NCI-H69 (cell line): Measurements from ENCODE around the gene PKN3.
"Not testable (repeated sequence)": the region's sequence is repeated elsewhere in the genome, so short reads cannot be mapped to it uniquely, and the experiment has no call there.

ENCODE experiments used
- DNase-seq: peaks from one replicate; lab custom pipeline; 2025; lab: John Stamatoyannopoulos, UW

The PKN3 gene

DNA sequence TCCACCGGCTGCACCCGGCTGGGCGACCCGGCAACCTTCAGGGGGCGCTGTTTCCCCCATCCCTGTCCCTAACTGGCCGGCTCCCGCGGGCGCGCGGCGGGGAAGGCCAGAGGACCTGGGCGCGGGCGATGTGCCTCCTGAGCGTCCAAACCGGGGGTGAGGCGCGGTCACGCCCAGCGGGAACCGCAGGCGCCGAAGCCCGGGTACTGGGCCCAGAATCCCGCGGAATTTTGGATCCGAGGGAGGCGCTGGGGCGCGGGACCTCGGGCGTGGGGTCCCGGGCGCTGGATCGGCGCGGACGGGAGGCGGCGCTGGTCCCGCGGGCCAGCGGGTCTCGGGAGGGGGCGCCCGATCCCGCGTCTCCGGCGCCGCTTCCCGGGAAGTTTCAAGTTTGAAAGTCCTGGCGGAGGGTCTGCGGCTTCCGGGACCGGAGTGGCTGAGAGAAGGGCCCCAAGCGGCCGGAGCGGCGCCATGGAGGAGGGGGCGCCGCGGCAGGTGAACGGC is at the start of gene PKN3:
TSS of gene PKN3 (plus strand) at position 59 of the 504 bp plus-strand sequence. CDS start at position 472, 413 bp downstream.
- peak; percentile 92 for DNase-seq

DNA sequence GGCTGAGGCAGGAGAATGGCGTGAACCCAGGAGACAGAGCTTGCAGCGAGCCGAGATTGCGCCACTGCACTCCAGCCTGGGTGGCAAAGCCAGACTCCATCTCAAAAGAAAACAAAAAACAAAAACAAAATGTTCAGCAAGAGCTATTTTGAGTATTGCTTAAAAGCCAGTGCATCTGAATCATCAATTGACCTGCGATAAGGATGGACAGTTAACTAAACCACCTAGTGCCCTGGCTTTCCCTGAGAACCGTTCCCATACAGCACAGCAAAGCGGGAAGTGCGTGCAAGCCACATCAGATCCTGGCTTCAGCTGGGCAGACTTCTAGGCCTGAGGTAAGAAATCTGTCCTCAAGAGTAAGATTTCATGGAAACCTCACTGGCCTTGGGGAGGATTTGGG is 48.4 kb upstream of the PKN3 start:
- no peak for DNase-seq

DNA sequence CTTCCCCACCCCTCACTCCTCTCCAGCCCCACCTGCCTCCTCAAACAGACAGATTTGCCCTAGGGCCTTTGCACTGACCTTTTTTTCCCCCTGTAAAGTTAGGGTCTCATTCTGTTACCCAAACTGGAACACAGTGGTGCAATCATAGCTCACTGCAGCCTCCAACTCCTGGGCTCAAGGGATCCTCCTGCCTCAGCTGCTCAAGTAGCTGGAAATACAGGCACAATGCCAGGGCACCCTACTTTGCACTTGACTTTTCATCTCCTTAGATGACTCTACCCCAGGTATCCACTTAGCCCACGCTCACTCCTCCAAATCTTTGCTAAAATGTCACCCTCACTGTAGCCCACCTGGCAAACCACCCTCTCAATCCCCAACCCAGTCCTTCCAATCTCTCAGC is 47.8 kb upstream of the PKN3 start:
- no peak for DNase-seq

GRCh38 chr9:128656416-128657343 is 45.6 kb upstream of the PKN3 start, which contains the start of gene DYNC2I2:
Gene DYNC2I2 (minus strand): TSS chr9:128656847. CDS start chr9:128656726, 121 bp downstream.
- peak; percentile 98 for DNase-seq

DNA sequence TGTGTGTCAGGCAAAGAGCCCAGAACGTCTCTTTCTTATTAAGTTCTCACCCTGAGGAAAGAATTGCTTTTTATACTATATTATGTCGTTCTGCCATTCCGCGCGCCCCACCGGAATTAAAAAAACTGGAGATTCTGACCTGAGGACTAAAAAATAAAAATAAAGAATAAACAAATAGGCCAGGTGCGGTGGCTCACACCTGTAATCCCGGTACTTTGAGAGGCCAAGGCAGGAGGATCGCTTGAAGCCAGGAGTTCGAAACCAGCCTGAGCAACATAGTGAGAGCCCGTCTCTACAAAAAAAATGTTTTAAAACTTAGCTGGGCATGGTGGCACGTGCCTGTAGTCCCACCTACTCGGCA is 45.0 kb upstream of the PKN3 start:
- DNase-seq, result no peak

GRCh38 chr9:128657796-128658195 is 44.5 kb upstream of the PKN3 start:
- DNase-seq, result no peak

- not testable (repeated sequence) for DNase-seq
Observed at GRCh38 chr9:128666481-128666941, 35.8 kb upstream of the PKN3 start.

DNA sequence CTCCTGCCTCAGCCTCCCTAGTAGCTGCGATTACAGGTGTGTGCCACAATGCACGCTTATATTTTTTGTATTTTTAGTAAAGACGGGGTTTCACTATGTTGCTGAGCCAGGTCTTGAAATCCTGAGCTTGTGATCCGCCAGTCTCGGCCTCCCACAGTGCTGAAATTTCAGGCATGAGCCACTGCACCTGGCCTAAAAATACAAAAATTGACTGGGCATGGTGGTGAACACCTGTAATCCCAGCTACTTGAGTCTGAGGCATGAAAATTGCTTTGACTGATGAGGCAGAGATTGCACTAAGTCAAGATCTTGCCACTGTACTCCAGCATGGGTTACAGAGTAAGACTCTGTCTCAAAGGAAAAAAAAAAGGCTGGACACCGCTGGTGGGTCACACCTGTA is 32.5 kb upstream of the PKN3 start:
- no peak for DNase-seq

- DNase-seq, result no peak
Observed at GRCh38 chr9:128675382-128675781, 26.9 kb upstream of the PKN3 start.

- no peak for DNase-seq
Observed at GRCh38 chr9:128677794-128678193, 24.5 kb upstream of the PKN3 start.

DNA sequence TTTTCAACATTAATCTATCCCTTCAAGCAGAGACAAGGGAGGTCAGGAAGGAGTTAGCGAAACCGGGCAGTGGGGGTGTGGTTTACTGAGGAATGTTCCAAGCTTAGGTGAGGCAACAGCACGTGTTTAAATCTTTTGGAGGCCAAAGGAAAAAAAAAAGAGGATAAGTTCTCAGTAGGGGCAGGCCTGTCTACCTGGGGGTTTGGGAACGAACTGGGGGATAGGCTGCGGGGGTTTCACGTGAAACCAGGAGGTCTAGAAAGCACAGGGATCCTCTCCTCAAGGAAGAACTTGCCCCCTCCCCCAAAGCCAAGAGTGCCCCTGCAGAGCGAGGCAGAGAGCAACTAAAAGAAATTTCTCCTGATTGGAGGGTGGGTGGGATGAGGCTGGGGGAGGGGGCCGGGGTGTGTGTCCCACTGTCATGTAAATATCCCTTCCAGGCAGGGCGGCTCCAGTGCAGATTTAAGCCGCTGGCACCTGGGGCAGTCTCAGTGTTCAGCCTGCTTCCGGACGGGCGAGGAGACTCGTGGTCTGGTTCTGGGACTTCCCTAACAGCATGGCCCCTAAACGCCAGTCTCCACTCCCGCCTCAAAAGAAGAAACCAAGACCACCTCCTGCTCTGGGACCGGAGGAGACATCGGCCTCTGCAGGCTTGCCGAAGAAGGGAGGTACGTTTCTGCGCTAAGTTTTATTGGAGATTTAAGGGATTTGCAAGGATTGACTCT is 18.8 kb upstream of the PKN3 start:
- DNase-seq, result peak; percentile 78

GRCh38 chr9:128684065-128684324 is 18.3 kb upstream of the PKN3 start:
- DNase-seq, result no peak

DNA sequence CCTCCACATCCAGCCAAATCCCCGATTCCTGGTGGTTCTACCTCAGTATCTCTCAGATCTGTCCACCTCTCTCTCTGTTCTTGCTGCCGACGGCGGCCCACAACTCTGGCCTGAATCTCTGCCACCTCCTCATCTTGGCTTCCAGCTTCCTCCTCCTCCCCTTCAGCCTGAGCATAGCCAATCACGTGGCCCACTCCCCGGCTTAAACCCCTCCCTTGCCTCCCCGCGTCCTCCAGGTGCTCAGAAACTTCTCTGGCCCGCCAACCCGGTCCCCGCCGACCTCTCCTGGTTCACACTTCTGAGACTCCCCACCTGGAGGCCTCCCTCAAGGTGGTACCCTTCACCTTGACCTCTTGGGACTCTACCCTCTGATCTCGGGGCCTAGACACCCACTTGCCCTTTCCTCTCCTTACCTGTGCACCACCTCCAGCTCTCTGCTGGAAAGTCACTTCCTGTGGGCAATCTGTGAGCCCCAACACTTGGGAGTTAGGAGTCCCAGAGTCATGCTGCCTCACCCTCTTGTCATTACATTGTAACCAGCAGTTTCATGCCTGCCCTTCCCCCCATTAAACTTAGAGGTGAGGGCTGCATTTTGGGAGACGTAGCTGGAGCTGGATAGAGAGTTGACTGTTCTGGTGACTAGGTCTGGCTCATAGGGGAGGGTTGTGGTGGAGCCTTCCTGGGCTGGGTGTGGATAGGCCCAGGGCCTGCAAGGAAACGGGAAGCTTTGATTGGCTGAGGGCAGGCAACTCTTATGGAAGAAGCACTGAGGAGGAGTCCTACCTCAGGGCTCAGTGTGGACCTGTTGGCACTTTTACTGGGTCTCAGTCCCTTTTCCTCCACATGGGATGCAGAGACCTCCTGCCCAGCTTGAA is 17.7 kb upstream of the PKN3 start:
- peak; percentile 93 for DNase-seq

DNA sequence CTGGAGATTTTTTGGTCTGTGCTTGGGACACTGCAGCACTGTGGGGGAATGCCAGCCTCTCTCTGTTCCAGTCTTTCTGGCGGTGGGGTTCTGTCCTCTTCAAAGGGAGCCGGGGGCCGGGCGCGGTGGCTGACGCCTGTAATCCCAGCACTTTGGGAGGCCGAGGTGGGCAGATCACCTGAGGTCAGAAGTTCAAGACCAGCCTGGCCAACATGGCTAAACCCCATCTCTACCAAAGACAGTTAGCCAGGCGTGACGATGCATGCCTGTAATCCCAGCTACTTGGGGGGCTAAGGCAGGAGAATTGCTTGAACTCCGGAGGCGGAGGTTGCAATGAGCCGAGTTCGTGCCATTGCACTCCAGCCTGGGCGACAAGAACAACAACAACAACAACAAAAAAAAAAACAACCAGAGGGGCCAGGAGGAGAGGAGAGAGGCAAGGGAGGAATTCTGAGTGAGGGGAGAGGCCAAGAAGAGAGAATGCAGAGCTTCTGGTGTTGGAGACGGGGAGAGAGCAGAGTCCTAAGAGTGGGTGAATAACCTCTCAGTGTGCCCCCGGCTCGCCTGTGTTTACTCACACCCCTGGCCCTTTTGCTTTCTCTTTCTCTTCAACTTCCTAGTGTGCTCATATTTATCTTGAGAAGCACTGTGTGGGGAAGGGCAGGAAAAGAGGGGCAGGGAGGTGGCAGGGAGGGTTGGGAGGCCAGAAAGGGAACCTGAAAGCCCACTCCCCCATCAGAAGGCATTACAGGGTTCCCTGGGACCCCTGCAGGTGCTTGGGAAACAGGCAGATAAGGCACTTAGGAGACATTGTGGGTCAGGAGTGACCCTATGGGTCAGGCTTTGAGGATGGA is 16.4 kb upstream of the PKN3 start:
- no peak for DNase-seq

DNA sequence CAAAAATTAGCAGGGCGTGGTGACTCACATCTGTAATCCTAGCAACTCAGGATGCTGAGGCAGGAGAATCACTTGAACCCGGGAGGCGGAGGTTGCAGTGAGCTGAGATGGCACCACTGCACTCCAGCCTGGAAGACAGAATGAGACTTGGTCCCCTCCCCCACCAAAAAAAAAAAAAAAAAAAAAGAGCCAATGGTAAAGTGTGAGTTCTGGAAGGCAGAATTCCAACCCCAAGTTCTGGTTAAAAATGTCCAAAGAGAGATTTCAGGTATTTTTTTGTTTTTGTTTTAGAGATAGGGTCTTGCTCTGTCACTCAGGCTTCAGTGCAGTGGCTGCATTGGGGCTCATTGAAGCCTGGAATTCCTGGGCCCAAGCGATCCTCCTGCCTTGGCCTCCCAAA is 14.8 kb upstream of the PKN3 start:
- DNase-seq, result no peak

DNA sequence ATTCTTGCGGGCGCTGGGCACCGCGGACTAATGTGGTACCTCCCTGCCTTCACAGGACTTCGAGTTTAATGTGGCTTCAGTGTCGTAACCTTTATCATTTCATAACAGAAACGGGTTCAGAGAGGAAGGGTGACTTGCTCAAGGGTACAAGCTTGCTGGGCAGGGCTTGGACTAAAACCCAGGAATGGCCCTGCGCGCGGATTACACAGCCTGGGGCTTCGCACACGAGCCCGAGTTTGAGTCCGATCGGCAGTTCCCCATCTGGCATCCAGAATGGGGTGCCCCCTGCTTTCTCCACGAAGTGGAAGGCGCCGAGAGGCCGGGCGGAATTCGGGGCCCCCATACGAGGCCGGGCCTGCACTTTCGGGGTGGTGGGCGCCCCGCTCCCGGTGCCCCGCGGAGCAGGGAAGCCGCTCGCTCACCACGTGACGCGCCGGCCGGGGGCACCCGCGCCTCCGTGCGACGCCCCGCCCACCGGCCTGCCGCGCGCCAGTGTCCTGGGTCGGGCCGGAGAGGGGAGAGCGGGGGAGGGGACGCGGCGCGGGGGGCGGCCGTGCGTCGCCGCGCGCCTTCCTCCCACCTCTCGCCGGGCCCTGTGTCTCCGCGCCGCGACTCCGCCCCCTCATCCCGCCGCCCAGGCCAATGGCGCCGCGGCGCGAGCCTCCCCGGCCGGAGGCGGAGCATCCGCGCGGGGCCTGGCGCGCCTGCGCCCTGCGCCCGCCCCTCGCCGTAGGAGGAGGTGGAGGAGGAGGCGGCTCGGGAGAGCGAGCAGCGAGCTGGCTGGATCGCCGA is 13.6 kb upstream of the PKN3 start, which contains the start of gene SET:
TSS of gene SET (plus strand) at position 722 of the 792 bp plus-strand sequence. CDS start 361 bp downstream, outside the sequence.
- DNase-seq, result peak; percentile 99

- peak; percentile 89 for DNase-seq
Observed at GRCh38 chr9:128689293-128689774, 13.0 kb upstream of the PKN3 start.

GRCh38 chr9:128689820-128690683 is 12.3 kb upstream of the PKN3 start:
- DNase-seq, result peak; percentile 89

- no peak for DNase-seq
Observed at GRCh38 chr9:128690684-128691034, 11.6 kb upstream of the PKN3 start.
